ENCODE data around the gene BOC. TPM values are rescaled to one million over a fixed set of nuclear protein-coding genes. Genes with fewer than 3 reads are reported as not detected.

Gene BOC
- total RNA-seq, 4 donors from 2014 or later, result 3.7 to 7.4 (median 4.6) TPM

DNA sequence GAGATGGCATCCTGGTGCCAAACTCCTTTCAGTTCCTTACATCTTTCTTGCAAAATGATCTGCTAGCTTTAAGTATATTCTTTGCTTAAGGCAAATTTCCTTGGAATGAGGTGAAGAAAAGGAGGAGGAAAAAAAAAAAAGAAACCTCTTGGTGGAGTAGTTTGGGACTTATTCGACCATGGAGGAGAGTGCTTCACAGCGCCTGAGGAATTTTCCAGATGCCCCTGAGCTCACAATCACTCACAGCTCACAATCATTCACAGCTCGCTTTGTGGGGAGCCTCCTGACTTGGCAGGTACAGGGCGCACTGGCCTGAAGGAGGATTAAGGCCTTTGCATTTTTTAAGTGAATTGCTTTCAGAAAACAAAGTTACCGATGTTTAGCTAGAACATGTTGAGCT lies 53.9 kb downstream of the BOC start:
- TF ChIP-seq CTCF (IDR thresholded peaks at IDR 0.05 in 4 of 5, conservative IDR thresholded peaks at IDR 0.05 in 1 of 5), result no peak
- no peak for TF ChIP-seq POLR2A (IDR thresholded peaks at IDR 0.05)
- DNase-seq (no peak), ATAC-seq (no peak)
- Histone ChIP-seq H3K36me3 (no peaks in the 10 kb centered on the region), H3K9me3 (no peaks in the 10 kb centered on the region), H3K4me1 (peaks cover 24 to 26% of the 10 kb centered on the region in 2 donors), H3K27ac (no peak overlapping the region), H3K27me3 (no peaks in the 10 kb centered on the region), H3K4me3 (no peak overlapping the region)
- intact Hi-C loops (cut with DNase I; ENCODE audit: low total_unique reads) (no loop called here), in situ Hi-C loops (cut with MboI; ENCODE audit: low sequenced_read_pairs in 4 of 4) (no loop called here)

DNA sequence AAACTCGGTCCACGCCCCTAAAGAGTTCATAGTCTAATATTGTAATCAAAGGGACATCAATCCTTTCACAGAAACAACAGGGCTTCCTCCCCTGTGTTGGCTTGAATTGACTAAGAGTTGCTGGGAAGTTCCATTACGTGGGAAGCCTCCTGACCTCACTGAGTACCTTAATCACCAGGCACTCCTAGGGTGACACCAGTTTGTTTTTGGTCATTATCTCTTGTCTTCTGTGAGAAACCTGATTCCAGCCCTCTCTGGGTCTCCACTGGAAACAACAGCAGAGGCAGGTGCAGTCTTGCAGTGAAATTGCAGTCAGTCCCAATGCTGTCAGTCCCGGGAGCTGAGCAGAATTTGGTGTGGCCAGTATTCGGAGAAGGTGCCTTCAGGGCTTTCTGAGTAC lies 55.4 kb downstream of the BOC start:
- no peaks in the 10 kb centered on the region for H3K36me3 ChIP-seq
- H3K27ac ChIP-seq, result no peak overlapping the region
- H3K4me3 ChIP-seq, result no peak overlapping the region
- no peaks in the 10 kb centered on the region for H3K9me3 ChIP-seq
- no peak for TF ChIP-seq POLR2A (IDR thresholded peaks at IDR 0.05)
- TF ChIP-seq CTCF (IDR thresholded peaks at IDR 0.05 in 4 of 5, conservative IDR thresholded peaks at IDR 0.05 in 1 of 5), result no peak
- H3K27me3 ChIP-seq, result no peaks in the 10 kb centered on the region
- intact Hi-C loops (cut with DNase I; ENCODE audit: low total_unique reads), result no loop called here
- in situ Hi-C loops (cut with MboI; ENCODE audit: low sequenced_read_pairs in 4 of 4), result no loop called here
- peaks cover 24 to 26% of the 10 kb centered on the region in 2 donors for H3K4me1 ChIP-seq
- DNase-seq (no peak), ATAC-seq (no peak)

DNA sequence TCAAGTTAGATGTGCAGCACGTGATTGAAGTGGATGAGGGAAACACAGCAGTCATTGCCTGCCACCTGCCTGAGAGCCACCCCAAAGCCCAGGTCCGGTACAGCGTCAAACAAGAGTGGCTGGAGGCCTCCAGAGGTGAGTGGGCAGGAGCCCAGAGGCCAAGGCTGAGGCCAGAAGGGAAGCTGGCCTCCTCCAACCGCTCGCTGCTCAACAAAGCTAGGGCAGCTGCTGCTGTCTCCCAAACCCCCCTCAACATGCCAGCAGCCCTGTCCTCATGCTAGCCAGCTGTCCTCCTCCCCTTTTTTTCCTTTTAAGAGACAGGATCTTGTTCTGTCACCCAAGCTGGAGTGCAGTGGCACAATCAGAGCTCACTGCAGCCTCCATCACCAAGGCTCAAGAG lies 57.0 kb downstream of the BOC start:
- Histone ChIP-seq H3K27ac (no peak overlapping the region), H3K4me3 (no peak overlapping the region), H3K27me3 (no peaks in the 10 kb centered on the region), H3K9me3 (no peaks in the 10 kb centered on the region), H3K36me3 (no peaks in the 10 kb centered on the region), H3K4me1 (peaks cover 16 to 19% of the 10 kb centered on the region in 2 donors)
- TF ChIP-seq POLR2A (IDR thresholded peaks at IDR 0.05), result no peak
- TF ChIP-seq CTCF (IDR thresholded peaks at IDR 0.05 in 4 of 5, conservative IDR thresholded peaks at IDR 0.05 in 1 of 5), result no peak
- in situ Hi-C loops (cut with MboI; ENCODE audit: low sequenced_read_pairs in 4 of 4), result no loop called here
- no peak for DNase-seq
- intact Hi-C loops (cut with DNase I; ENCODE audit: low total_unique reads), result no loop called here
- ATAC-seq, result no peak

- Histone ChIP-seq H3K9me3 (no peaks in the 10 kb centered on the region), H3K4me1 (peaks cover 12 to 13% of the 10 kb centered on the region in 2 donors), H3K4me3 (no peak overlapping the region), H3K27me3 (no peaks in the 10 kb centered on the region), H3K36me3 (no peaks in the 10 kb centered on the region), H3K27ac (no peak overlapping the region)
- in situ Hi-C loops (cut with MboI; ENCODE audit: low sequenced_read_pairs in 4 of 4), result no loop called here
- intact Hi-C loops (cut with DNase I; ENCODE audit: low total_unique reads), result no loop called here
- no peak for DNase-seq
- no peak for TF ChIP-seq CTCF (IDR thresholded peaks at IDR 0.05 in 4 of 5, conservative IDR thresholded peaks at IDR 0.05 in 1 of 5)
- no peak for TF ChIP-seq POLR2A (IDR thresholded peaks at IDR 0.05)
- no peak for ATAC-seq
Observed at GRCh38 chr3:113268942-113269341, 57.6 kb downstream of the BOC start.

DNA sequence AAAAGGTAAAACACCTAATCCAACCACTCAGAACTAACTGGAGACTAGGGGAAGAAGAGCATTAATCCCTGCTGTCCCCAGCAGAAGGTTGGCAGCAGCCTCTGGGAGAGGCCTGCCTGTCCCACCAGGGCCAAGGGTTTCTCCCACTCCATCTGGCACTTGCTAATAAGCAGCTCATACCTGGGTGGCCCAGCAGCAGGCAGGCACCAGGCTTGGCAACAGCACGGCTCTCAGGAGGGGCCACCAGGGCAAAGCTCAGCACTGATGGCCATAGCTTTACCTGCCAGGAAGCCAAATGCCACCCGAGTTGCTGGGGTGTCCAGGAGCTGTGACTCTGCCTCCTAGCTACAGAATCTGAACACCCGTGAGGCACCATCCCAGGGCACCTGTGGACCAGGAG lies 58.3 kb downstream of the BOC start:
- TF ChIP-seq POLR2A (IDR thresholded peaks at IDR 0.05) (no peak), CTCF (IDR thresholded peaks at IDR 0.05 in 4 of 5, conservative IDR thresholded peaks at IDR 0.05 in 1 of 5) (no peak)
- ATAC-seq, result no peak
- in situ Hi-C loops (cut with MboI; ENCODE audit: low sequenced_read_pairs in 4 of 4), result no loop called here
- Histone ChIP-seq H3K4me3 (no peak overlapping the region), H3K4me1 (peaks cover 5 to 6% of the 10 kb centered on the region in 2 donors), H3K27ac (no peak overlapping the region), H3K9me3 (no peaks in the 10 kb centered on the region), H3K27me3 (no peaks in the 10 kb centered on the region), H3K36me3 (no peaks in the 10 kb centered on the region)
- no peak for DNase-seq
- intact Hi-C loops (cut with DNase I; ENCODE audit: low total_unique reads), result loop anchor here (10.0 kb wide), 1 partner anchor 115 kb away; no protein-coding TSS in a partner anchor
